GM12878 (cell line): Measurements from ENCODE around the gene ZNF100.

Source experiments
- FOXM1 ChIP-seq: IDR thresholded peaks from 2 replicates; pipeline ENCODE4 v1.6.1; 2012; ENCODE audit warnings: low read depth, mild to moderate bottlenecking, inconsistent platforms, low read length, moderate library complexity
- SUPT20H ChIP-seq: IDR thresholded peaks from 2 replicates; pipeline ENCODE4 v1.6.1; 2011; ENCODE audit warnings: low read depth, mild to moderate bottlenecking, low read length, moderate library complexity, borderline replicate concordance; ENCODE audit not compliant: control insufficient read depth
- ZNF24 ChIP-seq: fragments of 450-650 bp; IDR thresholded peaks from 2 replicates; pipeline ENCODE4 v1.6.1; 2017; ENCODE audit warnings: antibody characterized with exemption, mild to moderate bottlenecking

- no peak for TF ChIP-seq SUPT20H
- TF ChIP-seq ZNF24: no peak
- TF ChIP-seq FOXM1: no peak
These were observed 60.3 kb downstream of the ZNF100 start for GRCh38 chr19:21707065-21707464.
